Breast epithelium (tissue), 3 donors: ENCODE results near the gene OTUD4.

Experiments
- POLR2A ChIP-seq: fragments of 450-650 bp; IDR thresholded peaks from one replicate; pipeline ENCODE4 v1.6.1; 2016; ENCODE audit warnings: antibody characterized with exemption, mild to moderate bottlenecking, moderate library complexity
- POLR2AphosphoS5 ChIP-seq, 3 donors: sonication (generic); formaldehyde crosslinking; IDR thresholded peaks; one replicate each; pipeline ENCODE4 v1.6.1; 2017; ENCODE audit warnings: antibody characterized with exemption in 3 of 3
- TF ChIP-seq, protein P1 (sequence below), 3 donors: fragments of 450-650 bp; IDR thresholded peaks; one replicate each; pipeline ENCODE4 v1.5.1; 2016 to 2017; ENCODE audit warnings: antibody characterized with exemption in 3 of 3, mild to moderate bottlenecking in 3 of 3, moderate library complexity in 3 of 3

DNA sequence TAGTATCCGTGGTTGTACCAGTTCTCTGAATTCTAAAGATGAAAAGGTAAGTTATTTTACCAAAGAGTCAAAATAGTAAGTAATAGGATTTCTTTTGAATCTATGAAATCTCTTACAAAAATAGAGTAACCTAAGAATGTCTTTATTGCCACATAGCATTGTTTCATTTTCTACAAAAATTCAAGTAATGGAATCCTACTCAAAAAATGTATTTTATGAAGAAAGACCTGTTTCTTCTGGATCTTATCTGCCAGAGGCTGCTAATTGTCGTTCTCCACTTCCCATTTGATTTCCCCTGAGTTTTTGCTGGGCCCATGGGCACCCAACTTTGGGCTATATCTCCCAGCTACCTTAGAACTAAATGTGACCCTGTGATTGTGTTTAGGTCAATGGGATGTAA, 3.2 kb upstream of the OTUD4 start:
- TF ChIP-seq, protein P1, sequence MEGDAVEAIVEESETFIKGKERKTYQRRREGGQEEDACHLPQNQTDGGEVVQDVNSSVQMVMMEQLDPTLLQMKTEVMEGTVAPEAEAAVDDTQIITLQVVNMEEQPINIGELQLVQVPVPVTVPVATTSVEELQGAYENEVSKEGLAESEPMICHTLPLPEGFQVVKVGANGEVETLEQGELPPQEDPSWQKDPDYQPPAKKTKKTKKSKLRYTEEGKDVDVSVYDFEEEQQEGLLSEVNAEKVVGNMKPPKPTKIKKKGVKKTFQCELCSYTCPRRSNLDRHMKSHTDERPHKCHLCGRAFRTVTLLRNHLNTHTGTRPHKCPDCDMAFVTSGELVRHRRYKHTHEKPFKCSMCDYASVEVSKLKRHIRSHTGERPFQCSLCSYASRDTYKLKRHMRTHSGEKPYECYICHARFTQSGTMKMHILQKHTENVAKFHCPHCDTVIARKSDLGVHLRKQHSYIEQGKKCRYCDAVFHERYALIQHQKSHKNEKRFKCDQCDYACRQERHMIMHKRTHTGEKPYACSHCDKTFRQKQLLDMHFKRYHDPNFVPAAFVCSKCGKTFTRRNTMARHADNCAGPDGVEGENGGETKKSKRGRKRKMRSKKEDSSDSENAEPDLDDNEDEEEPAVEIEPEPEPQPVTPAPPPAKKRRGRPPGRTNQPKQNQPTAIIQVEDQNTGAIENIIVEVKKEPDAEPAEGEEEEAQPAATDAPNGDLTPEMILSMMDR (IDR thresholded peaks at IDR 0.05), result no peak
- TF ChIP-seq POLR2AphosphoS5 (IDR thresholded peaks at IDR 0.05), result no peak
- TF ChIP-seq POLR2A, result no peak
